Measurements from ENCODE around the gene CALY.

CALY gene

DNA sequence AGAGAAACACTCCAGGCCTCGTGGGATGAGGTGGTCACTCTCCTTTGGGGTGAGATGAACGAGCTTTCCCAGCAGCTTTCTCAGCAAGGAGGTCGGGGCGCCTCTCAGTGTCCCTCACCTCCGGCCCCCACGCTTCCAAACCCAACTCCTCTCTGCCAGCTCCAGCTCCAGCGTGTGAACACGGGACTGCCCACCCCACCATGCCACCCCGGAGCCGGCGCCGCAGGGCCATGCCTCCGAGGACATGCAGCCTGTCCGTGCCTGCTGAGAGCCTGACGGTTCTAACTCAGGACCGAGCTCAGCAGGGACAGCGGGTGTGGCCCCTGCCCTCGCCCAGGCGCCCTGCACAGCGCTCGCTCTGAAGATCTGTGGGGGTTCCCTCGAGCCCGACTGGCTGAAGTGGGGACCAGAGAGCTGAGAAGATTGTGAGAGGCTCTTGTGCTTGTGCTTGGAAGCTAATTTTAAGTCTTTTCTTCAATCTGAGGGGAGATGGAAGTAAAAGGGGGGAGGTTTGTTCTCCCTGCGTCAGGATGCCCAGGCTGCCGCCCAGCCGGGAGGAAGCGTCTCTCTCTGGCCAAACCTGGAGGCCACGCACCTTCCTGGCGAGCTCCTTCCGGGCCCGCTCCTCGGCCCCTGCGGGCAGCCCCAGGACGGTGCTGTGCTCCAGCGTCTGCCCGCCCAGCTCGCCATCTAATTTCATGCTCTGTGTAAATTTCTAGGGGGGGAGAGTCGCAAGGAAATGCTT is 54.9 kb downstream of the CALY start:
- no peak for DNase-seq

DNA sequence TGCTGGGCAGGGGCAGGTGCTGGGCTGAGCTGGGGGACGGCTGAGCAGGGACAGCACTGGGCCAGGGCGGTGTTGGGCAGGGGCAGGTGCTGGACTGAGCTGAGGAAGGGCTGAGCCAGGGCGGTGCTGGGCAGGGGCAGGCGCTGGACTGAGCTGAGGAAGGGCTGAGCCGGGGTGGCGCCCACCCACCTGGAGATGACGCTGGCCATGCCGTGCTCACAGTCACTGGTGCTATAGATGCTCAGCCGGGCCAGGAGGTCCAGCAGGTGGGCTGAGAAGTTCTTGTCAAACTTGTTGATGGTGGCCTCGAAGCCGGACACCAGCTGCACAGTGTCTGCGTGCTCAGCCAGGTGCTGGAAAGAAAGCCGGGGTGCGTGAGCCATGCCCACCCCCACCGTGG is 55.6 kb downstream of the CALY start:
- DNase-seq, result no peak

DNA sequence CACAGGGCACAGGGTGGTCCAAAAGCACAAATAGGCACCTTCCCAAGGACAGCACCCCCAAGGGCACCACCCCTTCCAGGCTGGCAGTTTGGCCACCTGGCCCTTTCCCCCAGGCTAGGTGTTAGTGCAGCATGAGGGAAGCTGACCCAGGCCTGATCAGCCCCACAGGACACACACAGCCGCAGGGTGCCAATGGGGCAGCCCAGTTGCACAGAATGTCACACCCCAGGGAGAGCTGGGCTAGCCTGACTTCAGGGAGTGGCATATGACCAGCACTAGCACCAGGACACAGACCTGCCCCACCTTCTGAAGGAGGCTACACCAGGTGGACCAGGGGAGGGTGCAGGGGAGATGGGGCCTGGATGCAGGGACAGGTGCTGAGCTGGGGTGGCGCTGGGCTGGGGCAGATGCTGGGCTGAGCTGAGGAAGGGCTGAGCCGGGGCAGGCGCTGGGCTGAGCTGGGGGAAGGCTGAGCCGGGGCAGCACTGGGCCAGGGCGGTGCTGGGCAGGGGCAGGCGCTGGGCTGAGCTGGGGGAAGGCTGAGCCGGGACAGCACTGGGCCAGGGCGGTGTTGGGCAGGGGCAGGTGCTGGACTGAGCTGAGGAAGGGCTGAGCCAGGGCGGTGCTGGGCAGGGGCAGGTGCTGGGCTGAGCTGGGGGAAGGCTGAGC is 56.2 kb downstream of the CALY start:
- DNase-seq, result no peak

DNA sequence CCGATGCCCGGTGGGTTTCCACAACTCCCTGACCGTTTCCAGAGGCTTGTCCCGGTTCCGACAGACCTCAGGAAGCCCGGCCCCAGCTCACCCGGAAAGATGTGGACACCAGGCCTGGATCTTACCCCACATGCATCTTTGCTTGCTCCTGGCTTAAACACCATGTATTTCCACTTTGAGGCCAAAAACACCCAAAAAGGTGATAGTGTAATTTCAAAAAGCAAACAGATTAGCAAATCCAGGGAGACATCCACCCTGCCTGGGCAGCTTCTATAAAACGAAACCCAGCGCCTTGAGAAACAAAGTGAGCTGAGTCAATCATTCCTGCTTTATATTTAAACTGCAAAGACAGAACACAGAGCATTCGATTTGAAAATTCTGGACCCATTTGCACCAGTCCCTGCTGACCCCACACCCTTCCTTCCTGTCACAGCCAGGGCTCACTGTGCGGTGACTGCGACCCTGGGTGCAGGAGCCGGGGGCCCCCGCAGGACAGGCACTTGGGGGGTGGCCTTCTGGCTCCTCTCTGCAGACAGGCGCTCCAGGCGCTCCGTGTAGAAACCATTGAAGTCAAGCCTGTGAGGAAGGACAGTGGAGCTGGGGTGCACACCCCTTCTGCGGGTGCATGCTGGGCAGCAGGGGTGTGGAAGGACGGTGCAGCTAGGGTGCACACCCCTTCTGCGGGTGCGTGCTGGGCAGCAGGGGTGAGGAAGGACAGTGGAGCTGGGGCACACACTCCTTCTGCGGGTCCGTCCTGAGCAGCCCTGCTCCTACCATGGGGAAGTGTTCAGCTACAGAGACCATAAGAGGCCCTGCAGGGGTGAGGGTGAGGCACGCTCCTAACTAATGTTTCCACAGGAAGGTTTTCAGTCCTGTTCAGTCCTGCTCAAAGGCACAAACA is 57.1 kb downstream of the CALY start:
- DNase-seq, result no peak

DNA sequence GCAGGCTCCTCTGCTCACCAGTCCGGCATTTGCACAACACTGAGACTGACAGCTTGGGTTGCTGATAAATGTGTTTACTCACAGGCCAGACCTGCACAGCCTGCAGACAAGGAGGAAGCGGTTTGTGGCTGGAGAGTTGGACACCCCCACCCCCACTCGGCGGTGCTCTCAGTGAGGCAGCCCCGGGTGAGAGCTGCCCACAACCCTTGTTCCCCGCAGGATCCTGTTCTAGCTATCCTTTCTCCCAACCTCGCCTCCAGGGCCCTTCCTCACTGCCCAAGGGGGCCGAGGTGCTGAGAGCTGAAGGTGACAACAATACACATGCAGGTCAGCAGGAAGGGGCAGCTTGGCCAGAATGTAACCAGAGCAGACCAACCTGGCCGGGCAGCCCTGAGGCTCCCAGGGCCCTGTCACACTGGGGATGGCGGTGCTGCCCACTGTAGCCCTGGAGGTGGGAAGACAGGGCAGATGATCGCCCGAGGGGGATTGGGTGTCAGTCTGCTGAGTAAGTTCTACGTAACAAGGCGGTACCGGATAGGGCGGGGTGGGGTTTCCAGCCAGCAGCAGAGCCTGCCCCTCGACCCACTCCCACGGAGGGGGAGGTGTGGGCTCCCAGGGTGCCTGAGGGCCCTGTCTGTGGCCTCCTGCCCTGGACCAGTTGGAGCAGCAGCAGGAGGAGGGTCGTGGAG is 58.0 kb downstream of the CALY start:
- DNase-seq, result no peak

DNA sequence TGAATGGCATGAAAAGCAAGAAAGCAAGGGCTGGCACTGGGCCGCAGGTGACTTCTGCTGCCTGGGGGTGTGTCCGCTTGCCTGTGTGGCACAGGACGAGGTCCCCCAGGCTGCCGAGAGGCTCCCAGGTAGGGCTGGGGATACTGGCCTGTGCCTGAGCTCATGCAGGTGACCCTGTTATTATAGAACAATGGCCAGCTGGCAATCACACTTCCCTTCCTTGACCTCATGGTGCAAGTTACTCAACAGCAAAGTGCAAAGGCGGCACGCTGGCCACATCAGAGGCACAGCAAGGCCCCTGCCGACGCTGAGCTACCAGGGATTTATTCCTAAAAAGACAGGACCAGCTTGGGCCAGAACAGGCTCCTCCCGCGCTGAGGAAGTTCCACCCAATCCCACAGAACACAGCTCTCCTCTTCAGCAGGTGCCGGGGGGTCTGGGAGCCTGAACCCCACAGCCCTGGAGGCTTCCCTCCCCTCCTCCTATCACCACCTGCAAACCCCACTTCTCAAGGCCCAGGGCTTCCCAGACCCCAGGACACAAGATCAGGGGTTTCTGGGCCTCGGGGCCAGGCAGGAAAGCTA is 58.6 kb downstream of the CALY start:
- DNase-seq, result no peak

DNA sequence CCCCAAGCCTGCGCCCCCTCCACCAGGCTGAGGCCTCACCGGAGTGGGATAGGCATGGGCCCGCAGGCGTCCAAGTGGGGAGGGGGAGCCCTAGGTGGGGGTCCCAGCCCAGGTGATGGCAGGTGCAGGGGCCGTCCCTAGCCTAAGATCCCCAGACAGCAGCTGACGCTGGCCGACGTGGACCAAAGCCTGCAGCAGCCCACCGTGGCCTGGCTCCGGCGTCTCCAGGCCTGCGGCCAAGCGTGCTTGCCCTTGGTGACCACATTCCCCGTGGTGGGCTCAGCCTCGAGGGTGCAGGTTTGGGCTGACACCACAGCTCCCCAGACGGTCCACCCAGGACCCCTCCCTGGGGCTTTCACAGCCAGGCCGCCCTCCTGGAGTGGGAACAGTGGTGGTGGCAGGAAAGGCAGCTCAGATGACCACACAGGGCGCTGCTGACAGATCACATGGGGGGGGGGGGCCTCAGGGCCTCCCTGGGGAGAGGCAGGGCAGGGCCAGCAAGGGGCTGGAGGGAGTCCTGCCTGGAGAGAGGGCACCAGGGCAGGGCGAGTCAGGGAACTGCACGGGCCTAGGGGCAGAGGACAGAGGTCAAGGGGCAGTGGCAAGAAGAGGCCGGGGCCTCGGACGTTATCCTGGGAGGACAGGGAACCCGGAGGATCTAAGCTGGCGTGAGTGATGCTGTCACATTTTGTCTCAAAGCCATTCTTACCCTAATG is 59.3 kb downstream of the CALY start:
- DNase-seq, result no peak

DNA sequence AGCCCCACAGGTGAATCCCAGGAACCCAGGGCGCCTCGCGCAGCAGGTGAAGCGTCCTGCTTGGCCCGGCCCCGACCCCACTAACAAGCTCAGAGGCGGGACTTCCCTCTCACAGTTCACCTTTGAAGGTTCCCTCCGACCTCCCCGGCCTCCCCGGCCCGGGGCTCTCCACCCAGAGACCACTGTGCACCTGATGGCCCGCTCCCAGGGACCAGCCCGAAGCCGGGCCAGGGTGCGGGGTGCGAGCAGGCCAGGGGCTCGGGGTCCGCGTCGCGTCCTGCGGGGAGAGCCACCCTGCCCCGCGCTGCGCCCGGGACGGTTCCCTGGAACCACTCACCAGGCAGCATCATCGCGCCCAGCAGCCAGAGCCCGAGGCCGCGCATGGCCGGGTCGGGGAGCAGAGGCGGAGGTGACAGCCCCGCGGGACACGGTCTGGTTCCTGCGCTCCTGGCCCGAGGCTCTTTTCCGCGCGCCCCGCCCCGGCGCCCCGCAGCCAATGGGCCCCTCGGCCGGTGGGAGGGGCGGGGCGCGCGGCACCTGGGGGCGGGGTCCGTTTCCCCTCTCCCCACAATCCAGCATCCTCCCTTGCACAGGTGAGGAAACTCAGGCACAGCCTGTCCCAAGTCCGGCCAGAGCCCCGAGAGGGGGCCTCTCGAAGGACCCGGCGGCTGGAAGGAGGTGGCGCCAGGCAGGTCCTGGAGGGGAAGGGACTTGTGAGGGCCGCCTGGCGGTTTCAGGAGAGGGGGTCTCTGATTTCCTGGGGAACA is 60.1 kb downstream of the CALY start, which contains the start of gene ADAM8:
TSS of gene ADAM8 (minus strand) at position 434 of the 767 bp plus-strand sequence. CDS start at position 383, 51 bp downstream.
- DNase-seq, result no peak

DNA sequence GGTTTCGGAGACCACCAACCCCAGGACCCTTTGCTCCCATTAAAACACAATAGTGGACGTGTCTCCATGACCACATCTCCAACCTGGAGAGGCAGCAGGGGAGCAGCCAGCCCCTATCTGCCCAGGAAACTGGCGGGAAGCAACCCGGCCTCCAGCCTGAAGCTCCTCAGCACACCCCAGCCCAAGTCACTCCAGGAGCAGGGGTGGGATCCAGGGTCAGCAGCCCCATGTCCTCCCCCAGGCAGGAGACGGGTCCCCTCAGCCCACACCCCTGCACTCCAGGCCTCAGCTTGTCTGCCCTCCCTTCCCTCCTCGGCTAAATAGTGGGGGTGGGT is 60.6 kb downstream of the CALY start:
- DNase-seq, result no peak

DNA sequence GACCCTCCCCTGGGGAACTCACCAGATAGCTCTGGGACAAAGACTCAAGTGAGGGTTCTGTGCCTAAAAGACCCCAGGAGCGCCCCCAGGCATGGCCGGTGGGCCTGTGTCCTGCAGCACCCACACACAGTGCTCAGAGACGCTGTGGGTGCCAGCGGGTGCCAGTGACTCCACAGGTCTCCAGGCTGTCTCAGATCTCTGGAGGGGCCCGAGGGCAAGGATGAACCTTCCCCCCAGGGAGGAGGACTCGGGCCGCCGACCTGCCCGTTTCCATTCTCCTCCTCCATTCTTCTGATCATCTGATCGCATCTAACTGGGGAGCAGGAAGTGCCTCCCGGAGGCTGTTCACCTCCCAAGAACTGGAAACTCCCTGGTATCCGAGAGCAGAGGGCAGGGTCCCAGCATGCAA is 61.0 kb downstream of the CALY start:
- no peak for DNase-seq

DNA sequence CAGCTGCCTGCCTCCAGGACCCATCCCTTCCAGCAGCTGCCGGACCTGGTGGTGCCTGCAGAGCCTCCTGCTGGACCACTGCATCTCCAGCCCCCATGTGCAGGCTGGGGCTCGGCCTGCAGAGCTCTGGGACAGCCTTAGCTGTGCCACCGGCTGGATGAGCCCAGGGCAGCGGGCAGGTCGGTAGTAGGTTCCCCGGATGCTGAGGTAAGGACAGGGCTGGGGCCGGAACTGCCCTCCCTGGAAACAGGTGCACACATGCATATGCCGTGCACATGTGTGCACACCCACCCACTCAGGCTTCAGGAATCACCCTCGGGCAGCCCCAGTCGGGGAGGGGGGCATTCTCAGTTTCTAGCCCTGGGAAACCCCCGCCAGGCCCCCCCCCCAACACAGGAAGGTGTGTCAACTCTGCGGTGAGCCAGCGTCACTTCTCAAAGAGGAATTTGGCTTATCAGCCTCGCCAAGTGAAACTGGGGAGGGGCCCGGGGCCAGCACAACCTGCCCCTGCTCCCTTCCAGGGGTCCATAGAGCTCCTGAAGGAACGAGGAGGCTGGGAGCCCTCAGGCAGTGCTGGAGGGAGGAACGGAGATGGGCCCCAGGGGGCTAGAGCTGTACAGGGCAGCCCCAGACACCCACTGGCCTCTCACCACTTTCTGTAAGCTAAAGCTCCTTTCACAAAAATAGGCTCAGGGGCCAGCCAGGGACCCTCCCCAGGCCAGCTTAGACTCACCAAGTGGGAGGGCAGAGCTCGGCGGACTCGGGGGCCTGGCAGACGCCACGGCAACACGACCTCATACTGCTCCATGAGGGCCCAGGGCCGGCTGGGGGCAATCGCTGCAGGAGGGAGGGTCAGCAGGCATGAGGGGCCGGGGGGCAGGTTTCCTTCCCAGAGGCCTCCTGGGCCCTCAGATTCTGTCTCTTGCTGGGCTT is 61.7 kb downstream of the CALY start:
- no peak for DNase-seq

Data from NCI-H2081 treated with DMSO at 0.1 percent for 48 hours (cell line).